HL-60 (cell line): ENCODE data around the gene FZR1.

Source experiments
- DNase-seq, 2 experiments: peaks; one replicate each; pipeline ENCODE4 v3.0.0-alpha.2; 2010 to 2020; ENCODE audit warnings: low read depth in 1 of 2, low spot score in 1 of 2
- H3K27ac ChIP-seq: fragments of 250-450 bp; sonication (Bioruptor Pico); replicated peaks from 2 replicates; pipeline ENCODE4 v1.5.1; 2020; ENCODE audit warnings: mild to moderate bottlenecking, moderate library complexity
- H3K27me3 ChIP-seq: fragments of 250-450 bp; sonication (Bioruptor Pico); 2 replicates; pipeline ENCODE4 v1.5.1; 2021; ENCODE audit warnings: mild to moderate bottlenecking, moderate library complexity; ENCODE audit not compliant: insufficient read depth, poor library complexity, severe bottlenecking
- H3K4me3 ChIP-seq: replicated peaks from 2 replicates; pipeline ENCODE4 v1.5.1; 2011; ENCODE audit warnings: mild to moderate bottlenecking, control low read depth, low read length; ENCODE audit not compliant: insufficient read depth
- GABPA ChIP-seq: IDR thresholded peaks from 2 replicates; pipeline ENCODE4 v1.6.1; 2012; ENCODE audit warnings: low read depth
- POLR2AphosphoS5 ChIP-seq: IDR thresholded peaks from 2 replicates; pipeline ENCODE4 v1.6.1; 2012; ENCODE audit warnings: low read depth
- SPI1 ChIP-seq: IDR thresholded peaks from 2 replicates; pipeline ENCODE4 v1.6.1; 2012; ENCODE audit warnings: low read depth, mild to moderate bottlenecking, borderline replicate concordance
- TF ChIP-seq, protein P1 (sequence below): IDR thresholded peaks from 2 replicates; pipeline ENCODE4 v1.6.1; 2012; ENCODE audit warnings: low read depth; ENCODE audit not compliant: insufficient replicate concordance
- TF ChIP-seq, protein P2 (sequence below): IDR thresholded peaks from one replicate; pipeline ENCODE4 v1.5.1; 2011; ENCODE audit warnings: low read length, control low read depth, inconsistent platforms; ENCODE audit not compliant: insufficient read depth

Gene FZR1

GRCh38 chr19:3543150-3544057 lies 37.3 kb downstream of the FZR1 start:
- DNase-seq, result no peak
- no peaks in the 10 kb centered on the region for H3K27me3 ChIP-seq
- H3K4me3 ChIP-seq, result no peak overlapping the region
- no peak overlapping the region for H3K27ac ChIP-seq
- no peak for TF ChIP-seq SPI1
- TF ChIP-seq POLR2AphosphoS5, result no peak
- TF ChIP-seq, protein P1, sequence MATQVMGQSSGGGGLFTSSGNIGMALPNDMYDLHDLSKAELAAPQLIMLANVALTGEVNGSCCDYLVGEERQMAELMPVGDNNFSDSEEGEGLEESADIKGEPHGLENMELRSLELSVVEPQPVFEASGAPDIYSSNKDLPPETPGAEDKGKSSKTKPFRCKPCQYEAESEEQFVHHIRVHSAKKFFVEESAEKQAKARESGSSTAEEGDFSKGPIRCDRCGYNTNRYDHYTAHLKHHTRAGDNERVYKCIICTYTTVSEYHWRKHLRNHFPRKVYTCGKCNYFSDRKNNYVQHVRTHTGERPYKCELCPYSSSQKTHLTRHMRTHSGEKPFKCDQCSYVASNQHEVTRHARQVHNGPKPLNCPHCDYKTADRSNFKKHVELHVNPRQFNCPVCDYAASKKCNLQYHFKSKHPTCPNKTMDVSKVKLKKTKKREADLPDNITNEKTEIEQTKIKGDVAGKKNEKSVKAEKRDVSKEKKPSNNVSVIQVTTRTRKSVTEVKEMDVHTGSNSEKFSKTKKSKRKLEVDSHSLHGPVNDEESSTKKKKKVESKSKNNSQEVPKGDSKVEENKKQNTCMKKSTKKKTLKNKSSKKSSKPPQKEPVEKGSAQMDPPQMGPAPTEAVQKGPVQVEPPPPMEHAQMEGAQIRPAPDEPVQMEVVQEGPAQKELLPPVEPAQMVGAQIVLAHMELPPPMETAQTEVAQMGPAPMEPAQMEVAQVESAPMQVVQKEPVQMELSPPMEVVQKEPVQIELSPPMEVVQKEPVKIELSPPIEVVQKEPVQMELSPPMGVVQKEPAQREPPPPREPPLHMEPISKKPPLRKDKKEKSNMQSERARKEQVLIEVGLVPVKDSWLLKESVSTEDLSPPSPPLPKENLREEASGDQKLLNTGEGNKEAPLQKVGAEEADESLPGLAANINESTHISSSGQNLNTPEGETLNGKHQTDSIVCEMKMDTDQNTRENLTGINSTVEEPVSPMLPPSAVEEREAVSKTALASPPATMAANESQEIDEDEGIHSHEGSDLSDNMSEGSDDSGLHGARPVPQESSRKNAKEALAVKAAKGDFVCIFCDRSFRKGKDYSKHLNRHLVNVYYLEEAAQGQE, result no peak
- no peak for TF ChIP-seq GABPA
- TF ChIP-seq, protein P2, sequence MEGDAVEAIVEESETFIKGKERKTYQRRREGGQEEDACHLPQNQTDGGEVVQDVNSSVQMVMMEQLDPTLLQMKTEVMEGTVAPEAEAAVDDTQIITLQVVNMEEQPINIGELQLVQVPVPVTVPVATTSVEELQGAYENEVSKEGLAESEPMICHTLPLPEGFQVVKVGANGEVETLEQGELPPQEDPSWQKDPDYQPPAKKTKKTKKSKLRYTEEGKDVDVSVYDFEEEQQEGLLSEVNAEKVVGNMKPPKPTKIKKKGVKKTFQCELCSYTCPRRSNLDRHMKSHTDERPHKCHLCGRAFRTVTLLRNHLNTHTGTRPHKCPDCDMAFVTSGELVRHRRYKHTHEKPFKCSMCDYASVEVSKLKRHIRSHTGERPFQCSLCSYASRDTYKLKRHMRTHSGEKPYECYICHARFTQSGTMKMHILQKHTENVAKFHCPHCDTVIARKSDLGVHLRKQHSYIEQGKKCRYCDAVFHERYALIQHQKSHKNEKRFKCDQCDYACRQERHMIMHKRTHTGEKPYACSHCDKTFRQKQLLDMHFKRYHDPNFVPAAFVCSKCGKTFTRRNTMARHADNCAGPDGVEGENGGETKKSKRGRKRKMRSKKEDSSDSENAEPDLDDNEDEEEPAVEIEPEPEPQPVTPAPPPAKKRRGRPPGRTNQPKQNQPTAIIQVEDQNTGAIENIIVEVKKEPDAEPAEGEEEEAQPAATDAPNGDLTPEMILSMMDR, result no peak

GRCh38 chr19:3544058-3544376 lies 37.9 kb downstream of the FZR1 start:
- H3K27me3 ChIP-seq, result no peaks in the 10 kb centered on the region
- DNase-seq, result no peak
- TF ChIP-seq POLR2AphosphoS5 (no peak), GABPA (no peak), SPI1 (no peak)
- TF ChIP-seq, protein P1, result no peak
- H3K4me3 ChIP-seq, result no peak overlapping the region
- no peak overlapping the region for H3K27ac ChIP-seq

GRCh38 chr19:3544742-3545668 lies 38.9 kb downstream of the FZR1 start:
- TF ChIP-seq, protein P1, result no peak
- TF ChIP-seq POLR2AphosphoS5, result no peak; the same call in 1 of the 2 replicates
- TF ChIP-seq SPI1, result no peak
- TF ChIP-seq, protein P2, result peak; percentile 86
- H3K27ac ChIP-seq, result no peak overlapping the region
- no peaks in the 10 kb centered on the region for H3K27me3 ChIP-seq
- H3K4me3 ChIP-seq, result no peak overlapping the region
- DNase-seq, result peak in 1 of 2 experiments; percentile 71
